ENCODE data around the gene WRNIP1. TPM values are rescaled to one million over a fixed set of nuclear protein-coding genes. Genes with fewer than 3 reads are reported as not detected.

Gene WRNIP1
- total and polyA plus RNA-seq, 2 of the 8 experiments (the other 6 are each of a cell fraction or from before 2014, with no cell fraction given) = 38.2 to 39.2 TPM

DNA sequence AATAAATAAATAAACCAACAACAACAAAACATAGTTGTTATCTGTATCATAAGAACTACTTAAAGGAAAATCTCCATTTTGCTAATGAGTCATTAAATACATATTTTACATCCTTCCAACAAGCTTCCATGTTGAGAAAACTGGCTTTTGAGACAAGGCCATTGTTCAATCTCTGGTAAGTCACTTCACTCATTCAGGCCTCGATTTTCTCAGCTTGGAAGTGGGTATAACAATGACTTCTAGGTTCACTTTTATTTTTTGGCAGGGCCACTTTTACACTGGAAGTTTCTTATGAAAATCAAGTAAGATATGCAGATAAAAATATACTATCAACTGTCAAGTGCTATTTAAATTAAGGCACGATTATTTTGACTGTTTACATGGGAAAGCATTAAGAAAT lies 30.0 kb downstream of the WRNIP1 start:
- DNase-seq (ENCODE audit: low read depth in 1 of 2, low spot score in 2 of 2) (no peak), FAIRE-seq (no peak)
- H3K23ac ChIP-seq (ENCODE audit: insufficient read length) = no peak overlapping the region
- H3K23me2 ChIP-seq (ENCODE audit: low read depth, low read length) = no peaks in the 10 kb centered on the region
- 87% methylated on average over 2 of the region's 2 CpGs; no CpG with 5 or more reads in 1 of the 2 experiments for WGBS, 2 experiments (ENCODE audit: extremely low coverage in 1 of 2, insufficient coverage in 1 of 2, insufficient read length in 1 of 2, insufficient replicate concordance in 2 of 2, low coverage in 1 of 2, low lambda C conversion rate in 2 of 2, missing lambda C conversion rate in 1 of 2)
- H2BK20ac ChIP-seq (ENCODE audit: low read length) = no peak overlapping the region
- no peak overlapping the region for H3K56ac ChIP-seq (replicated peaks; ENCODE audit: insufficient read length, low read depth, low read length)
- no peak overlapping the region for H4K8ac ChIP-seq (ENCODE audit: extremely low read depth, insufficient read depth, low read length)
- H4K20me1 ChIP-seq (replicated peaks in 1 of 2; ENCODE audit: control insufficient read depth in 1 of 2, insufficient read depth in 2 of 2, low read length in 2 of 2) = no peaks in the 10 kb centered on the region
- H3K9me3 ChIP-seq (ENCODE audit: insufficient read depth in 2 of 2, low read depth in 1 of 2, low read length in 1 of 2) = no peaks in the 10 kb centered on the region
- TF ChIP-seq HDAC6 (IDR thresholded peaks at IDR 0.05; ENCODE audit: low read depth, low read length) (no peak), TCF12 (IDR thresholded peaks at IDR 0.05; ENCODE audit: low read depth, low read length) (no peak), ATF2 (IDR thresholded peaks at IDR 0.05; ENCODE audit: low read length) (no peak), EZH2 (IDR thresholded peaks at IDR 0.05; ENCODE audit: low read depth, low read length, severe bottlenecking) (no peak), POLR2A (IDR thresholded peaks at IDR 0.05; ENCODE audit: control extremely low read depth in 1 of 2, low read depth in 2 of 2, low read length in 2 of 2) (no peak), TEAD4 (IDR thresholded peaks at IDR 0.05; ENCODE audit: low read depth, low read length) (no peak), CHD1 (IDR thresholded peaks at IDR 0.05; ENCODE audit: low read depth, low read length) (no peak), SP4 (IDR thresholded peaks at IDR 0.05; ENCODE audit: low read length) (no peak)
- TF ChIP-seq, protein P1, sequence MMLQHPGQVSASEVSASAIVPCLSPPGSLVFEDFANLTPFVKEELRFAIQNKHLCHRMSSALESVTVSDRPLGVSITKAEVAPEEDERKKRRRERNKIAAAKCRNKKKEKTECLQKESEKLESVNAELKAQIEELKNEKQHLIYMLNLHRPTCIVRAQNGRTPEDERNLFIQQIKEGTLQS (IDR thresholded peaks at IDR 0.05; ENCODE audit: insufficient read depth, low read depth, low read length) = no peak
- H3K4me1 ChIP-seq (replicated peaks in 1 of 4; ENCODE audit: control insufficient read depth in 3 of 4, insufficient read depth in 4 of 4, low read length in 3 of 4) = peaks cover 0 to 2% (median 0%) of the 10 kb centered on the region in 4 experiments; a peak in 1 of 7 replicates
- ChIA-PET POLR2A (ENCODE audit: partially characterized antibody) (interaction anchor here (1.3 to 1.4 kb wide), 2 partner anchors 12 to 53 kb away, joined by 3 read pairs; no protein-coding TSS in a partner anchor), CTCF (ENCODE audit: partially characterized antibody) (interaction anchor here (1.6 to 2.1 kb wide), 4 partner anchors 46 to 191 kb away, joined by 3 to 5 read pairs (median 5); partner anchors contain the start of gene SERPINB1)
- H3K4me2 ChIP-seq (ENCODE audit: insufficient read depth in 1 of 2, low read depth in 2 of 2, low read length in 2 of 2) = no peak overlapping the region
- no peak overlapping the region for H2AFZ ChIP-seq (ENCODE audit: low read length)
- no peaks in the 10 kb centered on the region for H3K27me3 ChIP-seq (replicated peaks in 1 of 4; ENCODE audit: control insufficient read depth in 3 of 4, extremely low read depth in 1 of 4, insufficient read depth in 3 of 4, low read length in 3 of 4)
- no peak overlapping the region for H4K5ac ChIP-seq (ENCODE audit: insufficient read length, low read depth, low read length)
- H2BK5ac ChIP-seq (ENCODE audit: low read depth, low read length) = no peak overlapping the region
- no peak overlapping the region for H3K4ac ChIP-seq (replicated peaks; ENCODE audit: insufficient read length, low read depth, low read length)
- no peak overlapping the region for H4K91ac ChIP-seq (replicated peaks; ENCODE audit: insufficient read length, low read length)
- no peak overlapping the region for H3K9ac ChIP-seq (replicated peaks in 1 of 4; ENCODE audit: extremely low read depth in 1 of 4, low read depth in 3 of 4, low read length in 3 of 4)
- no peak overlapping the region for H2BK12ac ChIP-seq (ENCODE audit: low read depth, low read length)
- H3K27ac ChIP-seq (ENCODE audit: low read depth, low read length) = no peak overlapping the region
- no peak overlapping the region for H2BK15ac ChIP-seq (ENCODE audit: low read length)
- no peak overlapping the region for H3K14ac ChIP-seq (ENCODE audit: insufficient read length)
- no peaks in the 10 kb centered on the region for H3K36me3 ChIP-seq (ENCODE audit: control insufficient read depth in 2 of 4, insufficient read depth in 4 of 4, low read length in 3 of 4)
- H3K18ac ChIP-seq (ENCODE audit: extremely low read depth, low read length) = no peak overlapping the region
- no peaks in the 10 kb centered on the region; a peak in 1 of 4 replicates for H3K79me2 ChIP-seq (ENCODE audit: control insufficient read depth in 1 of 2, insufficient read depth in 2 of 2, low read length in 2 of 2)
- no peak overlapping the region for H2BK120ac ChIP-seq (replicated peaks; ENCODE audit: low read depth, low read length)
- H3K4me3 ChIP-seq (ENCODE audit: extremely low read depth in 1 of 4, insufficient read depth in 2 of 4, low read depth in 3 of 4, low read length in 4 of 4) = no peak overlapping the region
- H2AK5ac ChIP-seq (ENCODE audit: low read depth, low read length) = no peak overlapping the region
- no peaks in the 10 kb centered on the region for H3K79me1 ChIP-seq (ENCODE audit: low read depth, low read length)

Measured in H1 (cell line).